NCI-H446 (cell line): Measurements from ENCODE around the gene RSBN1.
A peak's percentile ranks its signal among the peaks of the same experiment; 100 is the strongest.
"Not testable (repeated sequence)": the region's sequence is repeated elsewhere in the genome, so short reads cannot be mapped to it uniquely, and the experiment has no call there.

ENCODE experiments used
- DNase-seq, 2 experiments: peaks; one replicate each; lab custom pipeline; 2025; lab: John Stamatoyannopoulos, UW

RSBN1 gene

DNA sequence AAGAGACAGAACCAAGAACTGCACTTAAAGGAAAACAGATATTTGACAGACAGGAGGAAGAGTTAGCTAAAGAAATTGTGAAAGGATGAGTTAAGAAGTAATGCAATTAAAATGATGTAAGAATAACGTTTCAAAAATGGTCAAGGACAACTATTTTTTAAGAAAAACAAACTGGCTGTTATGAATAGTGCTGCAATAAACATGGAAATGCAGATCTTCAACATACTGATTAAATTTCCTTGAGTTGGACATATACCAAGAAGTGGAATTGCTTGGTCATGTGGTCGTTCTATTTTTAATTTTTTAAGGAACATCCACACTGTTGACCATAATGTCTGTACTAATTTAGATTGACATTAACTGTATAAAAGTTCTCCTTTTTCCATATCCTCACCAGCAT lies 29.9 kb downstream of the RSBN1 start:
- no peak for DNase-seq

DNA sequence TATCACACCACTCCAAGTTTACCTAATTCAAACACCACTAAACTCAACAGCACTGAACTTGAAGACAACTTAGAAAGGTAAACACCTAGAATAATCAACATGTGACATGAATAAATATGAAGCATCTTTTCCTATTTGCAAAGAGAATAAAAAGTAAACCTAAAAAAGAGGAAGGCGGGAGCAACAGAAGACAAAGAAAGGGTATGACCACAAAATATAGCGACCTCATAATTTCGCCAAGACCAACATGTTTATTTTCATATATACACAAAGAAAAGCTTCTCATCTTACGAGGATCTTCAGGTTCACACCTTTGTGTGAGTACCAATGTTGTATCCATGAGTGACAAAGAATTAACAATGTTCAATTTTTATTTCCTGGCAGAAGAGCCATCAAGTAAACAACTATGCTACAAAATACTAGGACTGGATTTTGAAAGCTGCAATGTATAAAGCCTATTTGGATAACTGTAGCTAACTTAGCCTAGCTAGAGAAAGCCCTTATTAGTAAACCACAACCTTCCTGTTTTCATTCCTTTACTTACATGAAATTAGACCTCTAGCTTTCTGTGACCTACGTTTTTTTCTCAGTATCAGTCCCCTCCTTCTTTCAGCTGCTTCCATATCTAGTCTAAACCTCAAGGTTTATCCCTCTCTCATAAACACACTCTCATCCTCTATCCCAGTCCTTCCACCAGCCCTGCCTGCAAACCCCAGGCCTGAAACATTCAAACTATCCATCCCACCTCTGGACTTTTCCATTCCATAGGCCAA lies 31.7 kb downstream of the RSBN1 start:
- DNase-seq, result no peak

GRCh38 chr1:113779542-113779941 lies 32.7 kb downstream of the RSBN1 start:
- DNase-seq, result no peak

GRCh38 chr1:113777561-113777960 lies 34.7 kb downstream of the RSBN1 start:
- DNase-seq, result no peak

DNA sequence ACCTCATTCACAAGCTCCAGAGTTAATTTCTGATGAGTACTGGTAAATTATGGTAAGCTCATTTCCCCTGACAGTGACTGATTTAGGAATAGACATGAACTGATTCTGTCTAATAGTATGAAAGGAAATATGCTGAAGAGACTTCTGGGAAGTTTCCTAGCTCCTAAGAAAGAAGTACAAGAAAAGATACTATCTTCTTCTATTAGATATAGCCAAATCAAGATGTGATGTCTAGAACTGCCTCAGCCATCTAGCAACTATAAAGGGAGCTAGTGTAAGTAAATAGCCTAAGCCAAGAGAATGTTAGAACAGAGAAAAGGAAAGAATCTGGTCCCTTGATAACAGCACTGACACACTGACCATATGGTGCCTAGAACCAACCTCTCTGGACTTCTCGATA lies 42.2 kb downstream of the RSBN1 start:
- peak in 1 of 2 experiments; percentile 24 for DNase-seq

DNA sequence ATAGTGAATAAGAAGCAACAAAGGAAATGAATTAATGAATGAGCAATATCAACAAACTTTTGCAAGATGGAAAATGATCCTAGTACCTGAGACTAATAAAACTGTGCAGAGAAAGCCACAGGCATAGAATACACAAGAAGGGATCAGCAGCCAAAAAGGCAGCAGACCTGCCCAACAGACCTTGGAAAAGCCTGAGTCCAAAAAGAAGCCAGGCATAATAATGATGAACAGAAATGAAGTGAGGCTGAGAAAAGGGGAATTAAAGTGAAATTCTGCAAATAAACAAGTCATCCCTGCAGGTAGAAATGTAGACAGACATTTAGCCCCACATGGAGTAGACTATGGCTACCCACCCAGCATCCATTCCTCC lies 42.7 kb downstream of the RSBN1 start:
- peak in 1 of 2 experiments; percentile 18 for DNase-seq

DNA sequence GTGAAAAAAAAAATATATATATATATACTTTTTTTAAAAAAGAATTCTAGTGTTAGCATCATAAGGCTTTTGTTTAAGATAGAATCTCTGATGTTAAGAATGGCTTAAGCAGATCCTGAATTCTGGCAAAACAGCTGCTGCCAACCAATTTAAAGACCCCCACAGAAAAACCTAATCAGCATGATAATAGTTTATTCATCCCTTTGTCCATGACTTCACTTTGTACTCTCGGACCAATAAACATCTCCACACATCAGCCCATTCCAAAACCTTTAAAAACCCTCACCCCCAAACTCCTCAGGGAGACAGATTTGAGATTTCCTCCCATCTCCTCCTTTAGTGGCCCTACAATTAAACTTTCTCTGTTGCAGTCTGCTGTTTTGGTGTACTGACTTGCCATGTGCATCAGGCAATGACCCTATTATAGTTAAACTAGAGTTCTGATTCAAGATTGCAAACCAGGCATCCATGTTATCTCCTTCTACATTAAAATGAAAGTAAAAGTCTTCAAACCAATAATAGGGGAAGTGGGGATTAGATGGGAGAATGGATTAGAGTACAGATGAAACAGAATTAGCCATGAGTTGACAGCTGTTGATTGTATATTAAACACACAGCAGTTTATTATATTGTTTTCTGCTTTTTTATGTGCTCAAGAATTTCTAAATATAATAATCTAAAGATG lies 43.2 kb downstream of the RSBN1 start:
- no peak for DNase-seq

DNA sequence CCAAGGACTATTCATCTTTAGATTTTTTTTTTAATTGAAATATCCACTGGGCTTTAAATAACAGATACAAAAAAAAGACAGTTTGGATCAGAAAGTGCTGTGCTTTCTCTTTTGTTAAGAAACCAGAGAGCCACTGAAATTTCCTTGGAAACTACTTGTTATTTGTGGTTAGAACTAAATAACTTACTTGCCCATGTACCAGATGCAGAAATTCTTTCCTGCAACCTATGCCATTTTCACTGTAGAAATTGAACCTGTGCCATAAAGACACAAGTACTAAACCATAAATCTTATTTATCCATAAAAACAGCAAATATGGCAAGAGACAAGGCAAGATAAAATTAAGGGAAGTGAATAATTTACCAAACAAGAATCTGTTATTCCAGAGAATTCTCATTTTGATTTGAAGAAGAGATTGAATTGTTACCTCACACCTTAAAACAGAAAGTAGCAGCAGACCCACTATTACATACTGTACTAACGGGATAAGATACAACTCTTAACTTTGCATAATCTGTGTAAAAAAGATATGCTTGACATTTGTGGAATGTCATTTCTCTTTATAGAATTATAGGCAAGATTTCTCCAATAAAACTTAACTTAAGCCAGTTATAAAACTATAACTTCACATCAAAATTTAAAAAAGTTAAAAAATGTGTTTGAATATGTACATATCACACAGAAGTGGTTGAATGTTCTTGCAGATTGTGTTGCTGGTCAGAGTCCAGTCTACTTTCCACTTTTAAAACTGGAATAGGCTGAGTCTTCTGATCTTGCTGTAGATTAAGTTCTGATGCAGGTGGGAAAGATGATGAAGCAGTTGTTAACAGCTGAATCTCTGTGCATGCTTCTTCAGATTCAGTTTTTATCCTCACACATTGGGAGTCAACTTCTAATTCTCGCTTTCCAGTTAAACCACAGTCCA lies 46.7 kb downstream of the RSBN1 start:
- peak; percentile 48 to 78 for DNase-seq

GRCh38 chr1:113763661-113764060 lies 48.6 kb downstream of the RSBN1 start:
- peak; percentile 50 to 86 for DNase-seq

- DNase-seq, result no peak
Observed at GRCh38 chr1:113761937-113762336, 50.3 kb downstream of the RSBN1 start.

DNA sequence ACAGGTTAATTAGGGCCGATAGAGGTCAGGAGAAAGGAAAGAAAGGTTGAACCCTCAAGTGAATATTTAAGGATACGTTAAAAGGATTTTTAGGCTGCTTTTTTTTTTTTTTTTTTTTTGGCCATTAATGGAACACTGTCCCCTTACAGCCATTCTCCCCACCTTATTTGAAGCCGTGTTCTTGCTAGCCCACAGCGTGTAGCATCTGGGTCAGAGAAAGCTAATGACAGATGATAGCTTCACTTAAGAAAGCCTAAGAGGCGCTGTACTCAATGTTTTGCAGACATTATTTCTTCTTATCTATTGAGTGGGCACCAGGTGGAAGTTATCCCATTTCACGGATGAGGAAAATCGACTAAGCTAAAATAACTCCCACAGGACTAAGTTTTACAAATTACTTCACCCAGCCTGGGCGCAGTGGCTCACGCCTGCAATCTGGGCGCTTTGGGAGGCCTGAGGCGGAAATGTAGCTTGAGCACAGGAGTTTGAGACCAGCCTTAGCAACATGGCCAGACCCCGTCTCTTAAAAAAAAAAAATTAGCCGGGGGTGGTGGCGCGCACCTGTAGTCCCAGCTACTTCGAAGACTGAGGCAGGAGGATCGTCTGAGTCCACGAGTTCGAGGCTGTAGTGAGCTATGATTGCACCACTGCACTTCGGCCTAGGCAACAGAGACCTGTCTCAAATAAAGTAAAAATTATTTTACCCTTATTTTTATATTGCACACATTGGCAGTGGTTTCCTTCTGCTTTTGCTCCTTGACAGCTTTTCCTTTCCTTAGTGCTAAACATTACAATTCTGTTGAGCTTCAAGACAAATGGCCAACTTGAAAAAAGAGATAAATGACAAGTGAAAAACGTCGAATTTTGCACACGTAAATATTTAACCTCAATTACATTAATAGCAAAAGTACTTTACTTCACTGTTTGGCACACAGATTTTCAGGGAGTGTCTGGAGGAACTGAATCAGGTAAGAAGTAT lies 51.9 kb downstream of the RSBN1 start:
- DNase-seq, result no peak

GRCh38 chr1:113759333-113760101 lies 52.8 kb downstream of the RSBN1 start, which contains the start of gene PHTF1:
TSS of gene PHTF1 (minus strand) at chr1:113759486. CDS start at chr1:113758703, 783 bp downstream.
- peak; percentile 49 to 77 for DNase-seq

DNA sequence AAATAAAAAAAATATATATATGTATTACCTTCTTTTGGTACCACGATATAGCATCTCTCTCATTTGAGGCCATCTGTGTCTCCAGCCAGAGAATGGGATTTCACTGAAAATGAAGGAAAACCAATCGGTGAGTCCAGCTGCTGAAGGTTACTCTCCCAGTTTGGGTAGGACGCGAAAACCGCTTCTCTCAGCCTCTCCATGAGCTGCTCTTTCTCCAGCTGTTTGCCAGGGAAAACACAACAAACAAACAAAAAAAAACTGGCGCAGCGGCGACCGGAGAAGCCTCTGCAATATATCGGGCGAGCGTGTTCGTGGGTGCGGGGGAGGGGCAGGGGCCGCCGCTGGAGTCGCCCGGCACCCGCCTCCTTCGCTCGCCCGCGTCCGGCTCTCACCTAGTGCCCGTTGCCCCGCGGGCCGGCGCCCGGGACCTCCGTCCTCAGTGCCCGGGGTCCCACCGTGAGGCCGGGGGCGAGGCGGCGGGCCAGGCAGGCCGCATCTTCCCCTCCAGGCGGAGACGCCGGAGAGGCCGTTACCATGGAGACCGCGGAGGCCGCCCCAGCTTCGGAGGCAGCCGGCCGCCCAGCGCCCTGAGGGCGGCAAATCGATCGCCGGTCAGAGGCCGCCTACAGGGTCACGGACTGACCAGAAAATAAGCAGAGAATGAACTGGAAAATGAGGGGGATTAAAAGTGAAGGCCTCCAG lies 53.5 kb downstream of the RSBN1 start:
- peak; percentile 44 to 60 for DNase-seq

- DNase-seq, result peak in 1 of 2 experiments; percentile 5
Observed at GRCh38 chr1:113756461-113756860, 55.8 kb downstream of the RSBN1 start.

GRCh38 chr1:113753333-113753732 lies 58.9 kb downstream of the RSBN1 start:
- not testable (repeated sequence) for DNase-seq

DNA sequence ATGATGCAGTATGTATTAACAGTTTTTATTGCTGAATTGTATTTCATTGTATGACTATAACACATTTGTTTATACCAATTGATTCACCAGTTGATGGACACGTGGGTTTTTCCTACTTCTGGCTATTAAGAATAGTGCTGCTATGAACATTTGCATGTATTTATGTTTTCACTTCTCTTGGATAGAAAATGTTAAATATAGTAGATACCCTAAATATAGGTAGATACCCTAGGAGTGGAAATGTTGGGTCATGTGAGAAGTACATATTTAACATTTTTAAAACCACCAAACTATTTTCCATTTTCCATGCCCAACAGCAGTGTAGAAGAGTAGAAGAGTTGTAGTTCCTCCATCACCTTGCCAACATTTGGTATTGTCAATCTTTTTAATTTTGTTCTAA lies 60.8 kb downstream of the RSBN1 start:
- no peak for DNase-seq

- DNase-seq, result no peak
Observed at GRCh38 chr1:113751114-113751513, 61.2 kb downstream of the RSBN1 start.

GRCh38 chr1:113749402-113749801 lies 62.9 kb downstream of the RSBN1 start:
- no peak for DNase-seq

DNA sequence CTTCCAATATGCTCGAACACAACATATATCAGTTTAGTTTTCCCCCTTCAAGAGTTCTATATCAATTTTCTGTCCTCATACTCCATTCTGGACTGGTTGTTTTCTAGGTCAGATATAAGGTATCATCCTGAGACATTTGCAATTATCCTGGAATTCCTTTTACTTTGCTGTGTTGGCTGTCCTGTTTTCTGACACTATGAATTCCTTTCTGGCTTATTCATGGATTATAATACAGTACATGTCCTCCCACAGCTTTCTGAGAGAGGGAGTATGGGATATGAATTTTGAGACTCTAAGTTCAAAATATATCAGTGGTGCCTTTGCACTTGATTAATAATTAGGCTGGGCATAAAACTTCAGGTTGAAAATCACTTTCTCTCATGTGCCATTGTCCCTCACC lies 64.9 kb downstream of the RSBN1 start:
- no peak for DNase-seq

DNA sequence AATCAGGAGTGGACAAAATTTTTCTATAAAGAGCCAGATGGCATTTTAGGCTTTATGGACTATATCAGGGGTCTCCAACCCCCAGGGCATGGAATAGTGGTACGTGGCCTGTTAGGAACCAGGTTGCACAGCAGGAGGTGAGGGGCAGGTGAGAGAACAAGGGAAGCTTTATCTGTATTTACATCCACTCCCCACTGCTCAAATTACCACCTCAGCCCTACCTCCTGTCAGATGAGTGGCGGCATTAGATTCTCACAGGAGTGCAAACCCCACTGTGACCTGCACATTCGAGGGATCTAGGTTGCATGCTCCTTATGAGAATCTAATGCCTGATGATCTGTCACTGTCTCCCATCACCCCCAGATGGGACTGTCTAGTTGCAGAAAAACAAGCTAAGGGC lies 66.9 kb downstream of the RSBN1 start:
- DNase-seq, result no peak
